GM18507 (cell line): ENCODE measurements around the gene KCTD20.
"Not testable (repeated sequence)": the region's sequence is repeated elsewhere in the genome, so short reads cannot be mapped to it uniquely, and the experiment has no call there.

Source experiments
- DNase-seq: peaks from one replicate; pipeline ENCODE4 v3.0.0; 2011; ENCODE audit warnings: low read depth; ENCODE audit not compliant: insufficient read length; ENCODE audit errors: extremely low spot score
- FAIRE-seq: peaks from 2 replicates; lab custom pipeline; 2011; peaks lifted over from hg19 to GRCh38; lab: Jason Lieb, UNC

The KCTD20 gene

GRCh38 chr6:36442671-36443470 is at the start of gene KCTD20, which contains the start of gene PXT1:
Gene KCTD20, plus strand, starts transcription at chr6:36443000. Its CDS starts 27,098 bp downstream, at chr6:36470098.
Gene PXT1, minus strand, starts transcription at chr6:36442854. Its CDS starts 16,772 bp downstream, at chr6:36426082.
- FAIRE-seq (peak; percentile 86), DNase-seq (peak; percentile 81)

GRCh38 chr6:36399970-36400369 is 42.8 kb upstream of the KCTD20 start:
- DNase-seq (no peak), FAIRE-seq (peak; percentile 56)

GRCh38 chr6:36402481-36402880 is 40.3 kb upstream of the KCTD20 start:
- no peak for FAIRE-seq
- no peak for DNase-seq

GRCh38 chr6:36404164-36404563 is 38.6 kb upstream of the KCTD20 start:
- DNase-seq (no peak), FAIRE-seq (no peak)

- not testable (repeated sequence) for FAIRE-seq, DNase-seq
Observed at GRCh38 chr6:36409718-36410117, 33.1 kb upstream of the KCTD20 start.

- DNase-seq, result no peak
- FAIRE-seq, result no peak
Observed at GRCh38 chr6:36413489-36414480, 29.0 kb upstream of the KCTD20 start.

GRCh38 chr6:36414481-36414880 is 28.3 kb upstream of the KCTD20 start:
- DNase-seq (no peak), FAIRE-seq (no peak)

- DNase-seq, result no peak
- FAIRE-seq, result no peak
Observed at GRCh38 chr6:36418558-36418957, 24.2 kb upstream of the KCTD20 start.

GRCh38 chr6:36419310-36419709 is 23.5 kb upstream of the KCTD20 start:
- FAIRE-seq, result no peak
- no peak for DNase-seq

GRCh38 chr6:36422714-36423100 is 20.1 kb upstream of the KCTD20 start:
- FAIRE-seq (no peak), DNase-seq (no peak)

- DNase-seq (peak; percentile 94), FAIRE-seq (peak; percentile 95)
Observed at GRCh38 chr6:36423101-36423824, 19.5 kb upstream of the KCTD20 start.

- FAIRE-seq (no peak), DNase-seq (no peak)
Observed at GRCh38 chr6:36426622-36427021, 16.2 kb upstream of the KCTD20 start.

- DNase-seq (no peak), FAIRE-seq (peak; percentile 46)
Observed at GRCh38 chr6:36428911-36429310, 13.9 kb upstream of the KCTD20 start.

- DNase-seq (no peak), FAIRE-seq (no peak)
Observed at GRCh38 chr6:36430351-36430750, 12.4 kb upstream of the KCTD20 start.

GRCh38 chr6:36431197-36431596 is 11.6 kb upstream of the KCTD20 start:
- DNase-seq (no peak), FAIRE-seq (no peak)

- FAIRE-seq, result peak; percentile 50
- DNase-seq, result no peak
Observed at GRCh38 chr6:36432151-36432671, 10.6 kb upstream of the KCTD20 start.

- DNase-seq, result no peak
- FAIRE-seq, result no peak
Observed at GRCh38 chr6:36436466-36436865, 6.3 kb upstream of the KCTD20 start.

- DNase-seq (peak; percentile 73), FAIRE-seq (peak; percentile 91)
Observed at GRCh38 chr6:36441307-36441894, 1.4 kb upstream of the KCTD20 start.

GRCh38 chr6:36442103-36442670 is 613 bp upstream of the KCTD20 start:
- DNase-seq, result no peak
- no peak for FAIRE-seq
